NCI-H82 (cell line): ENCODE results near the gene SRR.

Source experiments
- DNase-seq: peaks from one replicate; lab custom pipeline; 2025; lab: John Stamatoyannopoulos, UW

SRR gene

DNA sequence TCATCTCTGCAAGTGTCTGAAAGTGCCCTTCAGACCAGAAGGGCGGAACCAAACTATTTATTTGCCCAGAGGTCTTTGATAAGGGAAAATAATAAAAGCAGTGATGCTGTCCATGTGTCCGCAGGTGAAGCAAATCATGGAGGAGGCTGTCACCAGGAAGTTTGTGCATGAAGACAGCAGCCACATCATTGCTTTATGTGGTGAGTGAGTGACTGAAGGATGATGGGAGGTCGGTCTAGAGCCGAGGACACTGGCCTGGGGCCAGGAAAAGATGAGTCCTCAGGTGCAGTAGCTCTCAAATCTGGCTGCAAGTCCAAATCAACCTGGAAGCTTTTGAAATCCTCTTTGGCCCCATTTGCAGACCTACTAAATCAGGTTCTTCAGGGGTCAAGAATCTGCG is 39.7 kb downstream of the SRR start:
- no peak for DNase-seq

DNA sequence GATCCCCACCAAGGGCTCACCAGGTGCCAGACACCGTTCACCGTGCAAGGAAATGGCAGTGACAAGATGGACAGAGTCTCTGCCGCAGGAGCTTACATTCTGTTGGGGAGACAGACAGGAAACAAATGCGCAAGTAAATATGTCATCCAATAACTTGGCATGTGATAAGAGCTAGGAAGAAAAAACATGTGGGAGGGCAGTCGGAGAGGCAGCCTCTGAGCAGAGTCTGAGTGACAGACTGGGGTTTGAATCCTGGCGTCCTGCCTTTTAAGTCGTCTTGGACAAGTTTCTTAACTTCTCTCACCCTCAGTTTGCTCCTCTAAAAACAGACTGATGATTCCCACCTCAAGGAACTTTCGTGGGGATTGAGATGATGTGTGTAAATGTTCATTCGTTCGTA is 40.8 kb downstream of the SRR start:
- no peak for DNase-seq

DNA sequence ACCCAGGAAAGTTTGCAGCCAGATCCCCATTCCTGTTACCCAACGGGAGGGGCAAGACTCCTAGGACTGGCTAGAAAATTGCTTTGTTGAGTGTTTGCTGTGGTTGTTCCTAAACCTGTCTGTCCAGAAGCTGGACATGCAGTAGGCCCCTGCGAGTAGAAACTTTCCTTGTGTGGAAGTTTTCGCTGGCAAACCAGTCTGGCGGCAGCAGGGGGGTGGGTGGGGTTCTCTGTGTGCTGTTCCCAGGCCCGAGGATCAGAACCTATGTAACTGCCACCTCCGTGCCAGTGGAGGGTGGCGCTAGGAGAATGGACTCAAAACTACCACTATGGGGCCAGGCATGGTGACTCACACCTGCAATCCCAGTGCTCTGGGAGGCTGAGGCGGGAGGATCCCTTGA is 42.7 kb downstream of the SRR start:
- no peak for DNase-seq

DNA sequence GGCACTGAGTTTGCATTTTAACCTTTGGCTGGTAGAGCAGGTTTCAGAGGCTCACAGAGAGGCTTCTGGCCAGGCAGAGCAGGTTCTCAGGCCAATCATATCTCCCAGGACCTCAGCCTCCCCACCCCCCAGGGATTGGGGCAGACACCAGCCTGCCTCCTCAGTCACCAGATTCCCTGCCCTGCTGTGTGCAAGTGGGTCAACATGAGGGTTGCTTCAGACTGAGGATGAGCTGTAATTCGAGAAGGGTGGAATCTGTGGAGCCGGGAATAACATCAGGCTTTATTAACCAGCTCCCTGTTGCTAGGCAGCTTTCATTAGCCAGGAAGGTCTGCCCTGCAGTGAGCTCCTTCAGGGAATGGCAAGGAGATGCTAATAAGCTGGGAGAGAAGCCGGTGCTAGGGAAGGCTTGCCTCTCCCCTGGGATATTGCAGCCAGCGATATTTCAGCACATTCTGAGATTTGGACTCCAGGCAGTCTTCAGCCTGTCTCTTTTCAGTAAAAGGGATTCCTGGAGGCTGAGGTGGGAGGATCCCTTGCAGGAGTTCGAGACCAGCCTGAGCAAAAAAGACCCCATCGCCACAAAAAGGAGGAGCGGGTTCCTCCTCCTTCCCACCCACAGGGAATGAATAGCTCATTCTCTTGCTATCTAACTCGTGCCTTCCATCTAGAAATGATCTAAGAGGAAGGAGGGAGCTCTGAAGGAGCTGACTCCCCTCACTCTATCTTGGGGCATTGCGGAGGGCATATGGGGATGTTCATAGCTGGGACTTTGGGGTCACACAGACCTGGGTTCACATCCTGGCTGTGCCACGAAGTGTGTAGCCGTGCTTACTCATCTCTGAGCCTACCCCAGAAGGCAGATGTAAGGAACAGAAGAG is 44.3 kb downstream of the SRR start:
- DNase-seq = peak; percentile 99

DNA sequence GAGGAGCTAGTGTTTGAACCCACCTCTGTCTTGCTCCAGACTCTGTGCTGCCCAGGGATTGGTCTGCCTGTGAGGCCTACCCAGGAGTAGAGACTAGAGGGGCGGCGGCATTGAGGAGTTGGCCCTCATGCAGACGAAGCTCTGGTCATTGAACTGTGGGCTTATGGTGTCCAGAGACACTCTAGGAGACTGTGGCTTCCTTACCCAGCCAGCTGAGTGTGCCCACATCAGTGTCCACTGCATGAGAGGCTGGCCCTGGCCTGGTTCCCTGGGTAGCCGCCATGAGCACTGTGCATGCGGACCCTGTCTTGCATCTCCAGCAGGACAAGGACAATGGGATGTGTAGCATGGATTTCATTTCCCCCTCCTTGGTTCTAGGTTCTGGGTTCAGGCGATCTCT is 47.5 kb downstream of the SRR start:
- no peak for DNase-seq

DNA sequence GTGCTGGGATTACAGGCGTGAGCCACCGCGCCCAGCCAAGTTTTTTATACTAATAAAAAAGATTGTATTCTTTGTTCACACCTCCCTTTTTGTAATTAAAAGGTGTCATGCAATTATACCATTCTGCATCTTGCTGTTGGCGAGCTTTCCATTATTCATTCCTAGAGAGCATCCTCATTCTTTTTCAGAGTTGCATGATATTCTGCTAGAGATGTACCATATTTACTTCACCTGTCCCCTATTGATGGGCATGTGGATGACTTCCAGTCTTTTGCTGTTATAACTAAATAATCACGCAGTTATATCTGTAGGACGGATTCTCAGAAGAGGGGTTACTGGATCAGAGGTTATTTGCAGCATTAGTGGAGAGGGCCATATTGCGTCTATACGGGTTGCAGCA is 50.6 kb downstream of the SRR start:
- DNase-seq = no peak

DNA sequence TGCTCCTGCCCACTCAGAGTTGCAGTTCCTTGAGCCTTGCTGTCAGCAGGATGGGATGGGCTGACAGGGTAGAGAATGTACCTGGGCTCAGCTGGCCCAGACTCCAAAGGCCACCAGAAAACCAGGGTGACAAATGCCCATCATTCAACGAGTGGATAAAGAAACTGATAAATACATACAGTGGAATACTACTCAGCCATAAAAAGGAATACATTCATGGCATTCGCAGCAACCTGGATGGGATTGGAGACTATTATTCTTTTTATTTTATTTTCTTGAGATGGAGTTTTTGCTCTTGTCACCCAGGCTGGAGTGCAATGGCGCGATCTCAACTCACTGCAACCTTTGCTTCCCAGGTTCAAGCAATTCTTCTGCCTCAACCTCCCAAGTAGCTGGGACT is 53.5 kb downstream of the SRR start:
- DNase-seq = no peak

DNA sequence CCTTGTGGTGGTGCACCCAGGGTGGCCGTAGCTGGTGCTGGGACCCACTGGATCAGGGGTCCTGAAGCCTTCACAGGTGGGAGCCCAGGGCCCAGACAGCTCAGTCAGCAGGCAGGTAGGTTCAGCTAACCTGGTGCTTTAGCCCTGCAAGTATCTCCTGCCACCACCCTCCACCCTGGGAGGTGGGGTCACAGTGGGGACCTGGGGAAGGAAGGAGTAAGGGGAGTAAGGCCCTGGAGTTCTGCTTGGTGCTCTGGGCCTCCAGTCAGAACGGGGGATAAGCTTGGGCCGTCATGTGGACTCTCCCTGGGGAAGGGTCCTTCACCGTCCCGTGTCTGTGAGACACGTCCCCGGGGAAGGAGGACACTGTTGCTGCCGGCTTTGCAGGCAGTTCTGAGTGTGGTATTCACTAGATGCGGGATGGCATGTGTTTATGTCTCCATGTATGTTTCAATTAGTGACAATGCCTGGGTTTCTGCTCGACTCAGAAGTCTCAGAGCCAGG is 54.2 kb downstream of the SRR start:
- no peak for DNase-seq

DNA sequence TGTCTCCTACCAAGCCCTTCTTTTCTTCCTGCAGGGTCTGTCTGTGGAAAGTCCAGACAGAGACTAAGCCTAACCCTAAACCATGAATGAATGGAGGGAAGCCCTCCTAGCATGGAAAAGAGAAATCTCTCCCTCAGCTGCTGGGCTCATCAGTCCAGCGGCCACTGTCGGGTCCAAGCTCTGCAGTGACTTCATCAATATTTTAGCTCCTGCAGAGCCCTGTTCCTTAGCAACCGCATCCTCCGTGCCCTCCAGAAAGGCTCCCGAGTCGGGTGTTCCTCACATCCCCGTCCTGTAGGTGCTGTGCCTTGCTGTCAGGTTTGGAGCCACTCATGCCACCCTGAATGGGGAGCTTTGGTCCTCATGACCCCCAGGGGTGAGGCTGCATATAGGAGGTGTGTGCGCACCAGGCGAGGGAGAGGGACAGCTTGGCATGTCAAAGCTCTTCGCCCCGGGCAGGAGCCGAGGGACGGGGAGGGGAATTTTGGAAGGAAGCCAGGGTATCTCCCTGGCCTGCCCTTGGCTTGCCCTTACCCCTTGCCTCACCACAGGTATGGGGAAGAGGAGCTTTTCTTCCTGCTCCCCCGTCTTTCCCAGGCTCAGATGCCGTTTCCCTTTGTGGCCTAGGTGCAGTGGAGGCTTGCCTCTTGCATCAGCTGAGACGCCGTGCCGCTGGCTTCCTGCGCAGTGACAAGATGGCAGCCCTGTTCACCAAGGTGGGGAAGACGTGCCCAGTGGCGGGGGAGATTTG is 57.4 kb downstream of the SRR start:
- no peak for DNase-seq

DNA sequence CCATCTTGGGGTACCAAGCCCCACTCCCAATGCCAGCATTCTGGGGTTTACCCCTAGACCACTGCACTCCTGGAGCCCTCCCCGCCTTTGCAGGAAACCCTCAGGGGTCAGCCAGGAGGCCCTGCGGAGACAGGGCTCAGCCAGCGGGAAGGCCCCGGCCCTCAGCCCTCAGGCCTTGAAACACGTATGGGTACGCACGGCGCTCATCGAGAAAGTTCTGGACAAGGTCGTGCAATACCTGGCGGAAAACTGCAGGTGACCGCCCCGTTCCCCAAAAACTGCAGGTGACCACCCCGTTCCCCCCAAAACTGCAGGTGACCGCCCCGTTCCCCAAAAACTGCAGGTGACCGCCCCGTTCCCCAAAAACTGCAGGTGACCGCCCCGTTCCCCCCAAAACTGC is 58.3 kb downstream of the SRR start:
- DNase-seq = no peak

DNA sequence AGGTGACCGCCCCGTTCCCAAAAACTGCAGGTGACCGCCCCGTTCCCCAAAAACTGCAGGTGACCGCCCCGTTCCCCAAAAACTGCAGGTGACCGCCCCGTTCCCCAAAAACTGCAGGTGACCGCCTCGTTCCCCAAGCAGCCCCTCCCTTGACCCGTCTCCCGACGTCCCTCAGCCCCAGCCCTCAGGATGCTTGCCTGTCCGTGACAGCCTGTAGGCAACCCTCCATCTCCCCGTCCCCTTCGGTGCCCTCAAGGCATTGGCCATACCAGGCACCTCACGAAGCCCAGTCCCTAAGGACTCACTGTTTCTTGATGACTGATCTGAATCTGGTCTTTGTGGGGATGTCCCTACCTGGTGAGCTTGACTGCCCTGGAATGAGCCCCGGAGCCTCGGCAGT is 58.7 kb downstream of the SRR start:
- DNase-seq = no peak

DNA sequence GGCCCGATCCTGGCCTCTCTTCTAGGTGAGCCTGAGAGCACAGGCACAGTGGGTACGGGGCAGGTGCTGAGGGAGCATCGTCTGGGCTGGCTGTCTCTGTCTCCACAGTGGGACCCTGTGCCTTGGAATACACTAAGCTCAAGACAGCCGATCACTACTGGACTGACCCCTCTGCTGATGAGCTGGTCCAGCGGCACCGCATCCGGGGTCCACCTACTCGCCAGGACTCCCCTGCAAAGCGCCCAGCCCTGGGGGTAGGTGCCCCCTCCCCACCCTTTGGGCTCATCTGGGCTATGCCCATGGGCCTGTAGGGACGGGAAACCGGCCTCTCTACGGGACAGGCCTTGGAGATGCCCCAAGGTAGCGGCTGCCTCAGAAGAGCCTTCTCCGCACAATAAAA is 59.1 kb downstream of the SRR start:
- no peak for DNase-seq

DNA sequence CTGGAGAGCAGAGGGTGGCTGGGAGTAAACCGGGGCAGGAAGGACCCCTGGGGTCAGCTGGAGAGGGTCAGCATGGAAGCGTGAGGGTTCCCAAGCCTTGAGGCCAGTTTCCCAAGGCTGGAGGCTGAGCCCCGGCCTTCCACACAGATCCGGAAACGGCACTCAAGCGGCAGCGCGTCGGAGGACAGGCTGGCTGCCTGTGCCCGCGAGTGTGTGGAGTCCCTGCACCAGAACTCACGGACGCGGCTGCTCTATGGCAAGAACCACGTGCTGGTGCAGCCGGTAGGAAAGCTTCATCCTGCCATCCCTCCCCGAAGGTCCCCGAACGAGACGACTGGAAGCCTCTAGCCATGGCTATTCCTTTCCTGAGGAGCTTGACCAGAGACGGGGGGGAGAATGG is 59.6 kb downstream of the SRR start:
- DNase-seq = no peak

DNA sequence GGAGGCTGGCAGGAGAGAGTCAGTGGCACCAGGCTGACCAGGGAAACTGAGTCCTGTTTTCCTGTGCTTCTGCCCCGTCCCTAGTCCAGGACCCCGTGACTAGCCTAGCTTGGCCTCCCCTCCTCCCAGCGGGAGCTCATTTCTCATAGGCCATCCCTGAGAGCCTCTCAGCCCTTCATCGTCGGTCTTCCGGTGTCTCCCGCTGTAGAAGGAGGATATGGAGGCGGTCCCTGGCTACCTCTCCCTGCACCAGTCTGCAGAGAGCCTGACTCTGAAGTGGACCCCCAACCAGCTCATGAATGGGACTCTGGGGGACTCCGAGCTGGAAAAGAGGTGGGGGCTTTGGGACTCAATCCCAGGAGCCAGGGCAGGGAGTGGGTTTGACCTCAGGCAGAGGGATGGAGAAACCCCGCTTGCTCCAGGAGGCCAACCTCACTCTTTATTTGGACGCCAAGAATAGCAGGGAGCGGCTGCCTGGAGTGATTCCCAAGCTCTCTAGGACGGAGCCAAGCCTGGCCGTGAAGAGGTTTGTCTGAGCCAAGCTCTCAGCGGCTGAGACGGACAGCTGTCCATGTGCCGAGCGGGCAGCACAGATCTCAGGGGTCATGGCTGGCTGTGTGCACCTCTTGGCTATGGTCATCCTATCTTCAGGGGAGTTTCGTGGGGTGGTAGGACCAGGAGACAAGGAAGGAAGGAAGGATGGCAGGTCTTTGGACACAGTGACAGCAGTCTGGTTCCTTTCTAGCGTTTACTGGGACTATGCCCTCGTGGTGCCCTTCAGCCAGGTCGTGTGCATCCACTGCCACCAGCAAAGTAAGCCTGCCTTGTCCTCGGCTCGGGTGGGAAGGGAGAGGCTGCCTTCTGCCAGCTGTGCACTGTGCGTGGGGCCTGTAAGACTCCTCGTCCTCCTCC is 60.4 kb downstream of the SRR start:
- DNase-seq = no peak

DNA sequence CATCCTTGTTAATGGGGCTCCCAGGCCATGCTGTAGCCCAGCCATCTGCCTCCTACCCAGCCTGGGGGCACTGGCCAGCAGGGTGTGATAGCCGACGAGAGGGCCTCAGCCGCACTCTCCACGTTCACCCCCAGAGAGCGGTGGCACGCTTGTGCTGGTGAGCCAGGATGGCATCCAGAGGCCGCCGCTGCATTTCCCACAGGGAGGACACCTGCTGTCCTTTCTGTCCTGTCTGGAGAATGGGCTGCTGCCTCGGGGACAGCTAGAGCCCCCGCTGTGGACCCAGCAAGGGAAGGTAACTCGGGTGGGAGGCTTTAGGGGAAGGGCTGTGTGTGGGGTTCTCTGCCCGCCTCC is 61.0 kb downstream of the SRR start:
- DNase-seq = no peak

DNA sequence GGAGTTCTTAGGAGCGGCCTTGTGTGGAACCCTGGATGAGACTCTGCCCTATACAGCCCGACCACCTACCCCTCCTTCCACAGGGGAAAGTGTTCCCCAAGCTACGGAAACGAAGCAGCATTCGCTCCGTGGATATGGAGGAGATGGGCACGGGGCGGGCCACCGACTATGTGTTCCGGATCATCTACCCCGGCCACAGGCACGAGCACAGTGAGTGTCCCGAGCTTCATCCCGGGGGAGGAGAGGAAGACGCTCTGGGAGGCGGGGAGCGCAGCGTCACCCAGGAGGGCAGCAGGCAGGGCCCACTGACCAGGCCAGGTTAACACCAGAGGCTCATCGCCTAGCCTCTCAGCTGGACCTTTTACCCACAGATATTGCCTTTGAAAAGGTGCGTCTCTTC is 61.4 kb downstream of the SRR start:
- no peak for DNase-seq

DNA sequence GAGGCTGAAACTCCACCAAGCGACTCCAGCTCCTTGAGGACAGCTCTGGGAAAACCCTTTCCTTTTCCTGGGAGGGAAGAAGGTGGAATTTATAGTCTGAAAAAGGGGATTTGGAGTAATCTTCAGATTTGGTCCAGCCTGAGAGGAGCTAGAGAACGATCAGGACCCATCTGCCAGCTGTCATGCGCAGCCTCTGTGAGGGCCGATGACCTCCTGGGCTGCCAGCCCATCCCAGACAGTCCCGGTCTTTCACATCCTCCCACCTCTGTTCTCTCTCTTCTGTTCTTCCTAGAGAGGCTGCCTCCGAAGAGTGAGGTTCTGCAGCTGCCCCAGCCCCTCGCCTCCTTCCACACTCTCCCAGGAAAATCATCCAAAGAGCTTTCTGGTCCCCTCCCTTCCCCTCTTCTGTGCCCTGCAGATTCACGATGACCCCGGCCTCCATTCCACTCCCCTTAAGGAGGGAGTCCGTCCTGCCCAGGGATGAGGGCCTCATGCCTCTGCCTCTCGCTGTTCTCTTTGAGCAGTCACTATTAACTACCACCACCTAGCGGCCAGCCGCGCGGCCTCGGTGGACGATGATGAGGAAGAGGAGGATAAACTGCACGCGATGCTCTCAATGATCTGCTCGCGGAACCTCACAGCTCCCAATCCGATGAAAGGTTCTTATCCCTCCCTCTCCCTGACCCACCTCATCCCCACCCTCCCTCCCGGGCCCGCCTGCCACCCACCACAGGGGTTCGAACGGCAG is 63.2 kb downstream of the SRR start:
- DNase-seq = peak; percentile 77

DNA sequence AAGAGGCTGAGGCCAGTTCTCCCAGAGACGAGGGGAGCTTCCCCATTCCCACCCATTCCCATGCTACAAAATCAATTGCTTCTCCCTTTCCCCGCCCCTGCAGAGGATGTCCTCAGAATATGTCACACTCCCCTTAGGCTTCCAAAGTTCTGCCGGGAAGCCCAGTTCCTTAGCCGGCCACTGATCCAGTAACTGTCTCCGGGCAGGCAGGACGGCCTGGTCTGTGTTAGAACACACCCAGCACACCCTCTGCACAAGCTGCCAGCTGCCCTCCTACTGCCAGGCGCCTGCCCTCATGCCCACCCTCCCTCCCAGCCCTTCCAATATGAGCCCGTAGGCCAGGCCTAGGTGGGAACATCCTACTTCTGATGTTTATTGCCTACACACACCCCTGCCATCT is 64.6 kb downstream of the SRR start:
- DNase-seq = no peak

DNA sequence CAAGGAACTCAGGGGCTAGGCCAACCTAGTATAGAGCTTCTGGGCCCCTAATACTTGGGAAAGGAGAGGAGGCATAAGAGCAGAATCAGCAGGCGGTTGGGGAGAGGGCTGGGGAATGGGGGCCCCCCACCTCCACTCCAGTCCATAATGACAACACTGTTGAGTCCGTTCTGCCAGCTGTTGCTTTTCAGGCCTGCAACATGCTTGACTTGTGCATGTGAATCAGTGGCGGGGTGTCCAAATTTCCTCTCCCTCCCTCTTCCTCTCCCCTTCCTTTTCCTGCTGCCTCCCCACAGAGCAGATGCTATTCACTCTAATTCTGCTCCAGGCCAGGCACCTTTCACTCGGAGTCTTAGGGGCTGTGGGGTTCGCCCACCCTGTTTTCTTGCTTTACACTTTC is 65.3 kb downstream of the SRR start:
- DNase-seq = no peak

DNA sequence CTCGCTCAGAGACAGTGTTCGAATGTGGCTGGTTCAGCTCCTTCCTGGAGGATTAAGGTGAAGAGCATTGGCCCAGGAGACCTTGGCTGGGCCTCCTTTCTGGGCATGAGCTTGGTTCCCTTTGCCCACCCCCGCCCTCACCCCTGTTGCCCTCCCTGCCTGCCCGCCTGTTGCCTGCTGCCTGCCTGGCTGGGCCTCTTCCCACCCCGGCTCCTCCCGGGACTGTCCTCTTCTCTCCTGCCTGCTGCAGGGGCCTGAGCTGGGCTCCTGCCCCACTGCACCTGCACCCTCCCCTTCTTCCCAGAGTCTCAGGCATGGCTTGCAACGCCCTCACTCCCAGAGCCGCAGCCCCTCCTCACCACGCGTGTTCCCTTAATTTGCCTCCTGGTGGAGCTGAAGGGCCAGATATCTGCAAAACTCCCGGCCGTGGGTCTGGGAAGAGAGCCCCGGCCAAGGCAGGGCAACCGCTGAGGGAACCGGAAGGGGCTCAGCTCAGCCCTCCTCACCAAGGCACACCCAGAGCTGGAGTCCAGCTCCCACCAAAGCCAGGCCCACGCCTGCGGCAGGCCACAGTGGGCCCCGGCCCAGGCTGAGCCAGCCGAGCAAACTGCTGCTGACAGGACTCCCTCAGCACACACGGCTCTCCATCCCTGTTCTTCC is 65.9 kb downstream of the SRR start:
- DNase-seq = peak; percentile 49

DNA sequence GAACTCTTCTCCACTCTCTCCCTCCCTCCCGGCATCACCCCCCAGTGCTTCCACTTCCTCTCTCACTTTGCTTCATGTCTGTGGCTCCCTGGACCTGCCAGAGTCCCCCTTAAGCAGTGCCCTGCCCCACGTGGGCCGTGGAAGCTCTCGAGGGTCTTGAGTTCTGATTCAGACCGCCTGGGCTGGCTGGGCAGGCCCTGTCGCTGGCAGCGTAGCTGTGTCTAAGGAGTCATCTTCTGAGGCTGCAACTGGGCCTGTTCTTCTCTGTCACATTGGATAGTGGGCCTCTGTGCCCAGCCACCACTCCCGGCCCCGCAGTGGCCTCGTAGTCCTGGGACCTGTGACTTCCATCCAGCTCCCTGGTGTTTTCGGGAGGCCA is 66.5 kb downstream of the SRR start:
- no peak for DNase-seq
